VCaP (cell line): Measurements from ENCODE around the gene THSD8.
A peak's percentile ranks its signal among the peaks of the same experiment; 100 is the strongest.
"Not testable (repeated sequence)": the region's sequence is repeated elsewhere in the genome, so short reads cannot be mapped to it uniquely, and the experiment has no call there.

ENCODE experiments used
- H3K27ac ChIP-seq: fragments of 450-650 bp; 2 replicates; pipeline ENCODE4 v1.5.1; 2017
- TF ChIP-seq, protein P1 (sequence below): fragments of 450-650 bp; conservative IDR thresholded peaks from 2 replicates; pipeline ENCODE4 v1.5.1; 2017; ENCODE audit warnings: mild to moderate bottlenecking, moderate library complexity

Gene THSD8

DNA sequence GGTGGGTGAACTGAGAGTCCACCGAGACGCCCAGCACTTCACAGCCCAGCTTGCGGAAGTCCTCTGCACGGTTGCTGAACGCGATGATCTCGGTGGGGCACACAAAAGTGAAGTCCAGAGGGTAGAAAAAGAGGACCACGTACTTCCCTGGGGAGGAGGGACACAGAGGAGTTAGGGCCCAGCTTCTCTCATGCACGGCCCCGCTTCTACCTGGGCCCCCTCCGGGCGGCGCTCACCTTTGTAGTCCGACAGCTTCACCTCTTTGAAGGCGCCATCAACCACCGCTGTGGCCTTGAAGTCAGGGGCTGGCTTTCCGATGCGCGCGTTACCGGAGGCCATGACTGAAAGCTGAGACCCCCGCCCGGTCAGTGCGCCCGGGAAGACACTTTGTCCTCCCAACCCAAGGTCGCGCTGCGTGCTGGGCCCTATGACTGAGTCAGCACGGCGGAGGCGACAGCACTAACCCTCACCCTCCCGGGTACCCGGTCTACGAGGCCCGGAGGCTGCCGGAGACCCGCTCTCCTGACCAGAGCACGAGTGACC lies 875 bp upstream of the THSD8 start:
- TF ChIP-seq, protein P1, sequence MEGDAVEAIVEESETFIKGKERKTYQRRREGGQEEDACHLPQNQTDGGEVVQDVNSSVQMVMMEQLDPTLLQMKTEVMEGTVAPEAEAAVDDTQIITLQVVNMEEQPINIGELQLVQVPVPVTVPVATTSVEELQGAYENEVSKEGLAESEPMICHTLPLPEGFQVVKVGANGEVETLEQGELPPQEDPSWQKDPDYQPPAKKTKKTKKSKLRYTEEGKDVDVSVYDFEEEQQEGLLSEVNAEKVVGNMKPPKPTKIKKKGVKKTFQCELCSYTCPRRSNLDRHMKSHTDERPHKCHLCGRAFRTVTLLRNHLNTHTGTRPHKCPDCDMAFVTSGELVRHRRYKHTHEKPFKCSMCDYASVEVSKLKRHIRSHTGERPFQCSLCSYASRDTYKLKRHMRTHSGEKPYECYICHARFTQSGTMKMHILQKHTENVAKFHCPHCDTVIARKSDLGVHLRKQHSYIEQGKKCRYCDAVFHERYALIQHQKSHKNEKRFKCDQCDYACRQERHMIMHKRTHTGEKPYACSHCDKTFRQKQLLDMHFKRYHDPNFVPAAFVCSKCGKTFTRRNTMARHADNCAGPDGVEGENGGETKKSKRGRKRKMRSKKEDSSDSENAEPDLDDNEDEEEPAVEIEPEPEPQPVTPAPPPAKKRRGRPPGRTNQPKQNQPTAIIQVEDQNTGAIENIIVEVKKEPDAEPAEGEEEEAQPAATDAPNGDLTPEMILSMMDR = no peak
- H3K27ac ChIP-seq = peak overlapping the region; percentile 92

DNA sequence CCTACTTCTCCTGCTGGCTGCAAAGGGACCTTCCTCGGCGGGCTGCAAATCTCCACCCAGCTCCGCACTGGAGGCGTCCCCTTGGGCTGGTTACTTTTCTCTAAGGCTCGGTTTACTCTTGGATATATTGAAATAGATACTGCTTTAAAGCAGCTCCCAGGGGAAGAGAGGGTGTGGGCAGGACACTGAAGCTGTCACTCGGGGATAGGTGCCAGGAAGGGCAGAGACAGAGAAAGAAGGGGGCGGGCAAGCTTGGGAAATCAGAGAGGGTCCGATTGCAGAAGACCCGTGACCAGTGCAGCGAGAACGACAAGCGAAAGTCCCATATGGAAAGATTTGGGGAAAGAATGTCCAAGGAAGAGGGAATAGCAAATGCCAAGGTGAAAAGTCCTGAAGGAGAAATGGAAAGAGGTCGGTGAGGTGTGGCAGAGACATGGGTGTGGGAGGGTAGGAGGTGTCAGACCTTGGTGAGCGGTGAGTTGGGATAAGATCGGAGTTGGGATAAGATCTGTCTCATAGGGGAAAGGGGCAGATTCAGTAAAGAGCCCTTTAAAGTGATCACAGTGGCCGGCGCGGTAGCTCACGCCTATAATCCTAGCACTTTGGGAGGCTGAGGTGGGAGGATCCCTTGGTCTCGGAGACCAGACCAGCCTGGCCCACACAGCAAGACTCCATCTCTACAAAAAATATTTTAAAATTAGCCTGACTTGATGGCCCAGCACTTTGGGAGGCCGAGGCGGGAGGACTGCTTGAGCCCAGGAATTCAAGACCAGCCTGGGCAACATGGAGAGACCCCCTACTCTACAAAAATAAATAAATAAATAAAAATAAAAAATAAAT lies 618 bp downstream of the THSD8 start:
- TF ChIP-seq, protein P1 = no peak
- H3K27ac ChIP-seq = peak overlapping the region; percentile 92

DNA sequence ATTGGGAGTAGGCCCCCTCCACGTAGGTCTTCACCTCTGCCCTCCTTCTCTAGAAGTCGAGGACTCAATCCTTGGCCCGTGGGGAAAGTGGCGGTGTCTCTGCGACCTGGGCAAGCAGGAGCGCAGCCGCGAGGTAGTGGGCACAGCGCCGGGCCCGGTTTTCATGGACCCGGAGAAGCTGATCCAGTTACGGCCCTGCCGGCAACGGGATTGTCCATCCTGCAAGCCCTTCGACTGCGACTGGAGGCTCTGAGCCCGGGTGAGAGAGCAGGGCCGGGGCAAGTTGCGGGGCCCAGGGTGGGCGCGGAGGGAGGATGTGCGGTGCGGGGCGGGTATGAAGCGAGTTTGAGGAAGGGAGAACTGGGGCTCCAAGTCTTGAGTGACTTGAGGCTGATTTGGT lies 2.2 kb downstream of the THSD8 start:
- TF ChIP-seq, protein P1 = no peak
- H3K27ac ChIP-seq = no peak overlapping the region

DNA sequence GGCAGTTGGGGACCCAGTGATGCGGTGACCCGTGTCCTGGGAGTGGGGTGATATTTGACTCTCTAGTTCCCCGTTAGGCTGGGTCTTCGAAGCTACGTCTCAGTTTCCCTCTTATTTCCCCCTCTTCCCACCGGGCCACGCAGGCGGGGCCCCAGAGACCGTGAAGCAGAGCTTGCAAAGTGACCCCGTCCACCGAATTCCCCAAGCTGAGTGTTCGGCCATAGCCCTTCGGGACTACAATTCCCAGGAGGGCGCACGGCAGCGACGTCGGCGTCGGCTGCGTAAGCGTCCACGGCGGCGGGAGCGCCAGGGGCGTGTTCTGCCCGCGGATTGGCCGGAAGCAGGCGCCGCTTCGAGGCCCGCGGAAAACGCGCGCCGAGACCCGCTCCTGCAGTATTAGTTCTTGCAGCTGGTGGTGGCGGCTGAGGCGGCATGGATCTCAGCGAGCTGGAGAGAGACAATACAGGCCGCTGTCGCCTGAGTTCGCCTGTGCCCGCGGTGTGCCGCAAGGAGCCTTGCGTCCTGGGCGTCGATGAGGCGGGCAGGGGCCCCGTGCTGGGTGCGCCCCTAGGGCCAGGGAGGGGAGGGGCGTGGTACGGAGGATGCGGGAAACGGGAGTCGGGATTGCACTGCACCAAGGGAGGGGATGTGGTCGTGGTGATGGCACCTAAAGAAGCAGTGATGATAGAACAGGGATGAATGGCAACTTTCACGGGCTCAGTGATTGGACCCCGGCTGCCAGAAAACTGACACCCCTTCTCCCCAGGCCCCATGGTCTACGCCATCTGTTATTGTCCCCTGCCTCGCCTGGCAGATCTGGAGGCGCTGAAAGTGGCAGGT lies 4.6 kb downstream of the THSD8 start, which contains the start of gene RNASEH2A:
Gene RNASEH2A (plus strand): TSS at position 343 of the 840 bp plus-strand sequence. CDS start 90 bp downstream, at position 433.
- H3K27ac ChIP-seq = peak within 1 kb of the TSS; percentile 68
- TF ChIP-seq, protein P1 = no peak

DNA sequence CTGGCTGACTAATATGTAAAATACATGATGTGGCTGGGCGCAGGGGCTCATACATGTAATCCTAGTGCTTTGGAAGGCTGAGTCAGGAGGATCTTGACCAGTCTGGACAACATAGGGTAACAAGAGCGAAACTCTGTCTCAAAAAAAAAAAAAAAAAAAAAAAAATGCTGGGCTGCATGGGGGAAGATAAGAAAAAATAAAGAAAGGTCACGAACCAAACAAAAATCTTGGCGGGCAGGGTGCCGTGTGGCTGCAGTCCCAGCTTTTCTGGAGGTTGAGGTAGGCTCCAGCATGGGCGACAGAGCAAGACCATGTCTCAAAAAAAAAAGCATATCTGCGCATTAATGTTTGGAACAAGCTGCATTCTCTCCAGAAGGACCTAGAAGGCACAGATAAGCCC lies 13.2 kb downstream of the THSD8 start:
- H3K27ac ChIP-seq = no peak overlapping the region
- TF ChIP-seq, protein P1 = no peak

DNA sequence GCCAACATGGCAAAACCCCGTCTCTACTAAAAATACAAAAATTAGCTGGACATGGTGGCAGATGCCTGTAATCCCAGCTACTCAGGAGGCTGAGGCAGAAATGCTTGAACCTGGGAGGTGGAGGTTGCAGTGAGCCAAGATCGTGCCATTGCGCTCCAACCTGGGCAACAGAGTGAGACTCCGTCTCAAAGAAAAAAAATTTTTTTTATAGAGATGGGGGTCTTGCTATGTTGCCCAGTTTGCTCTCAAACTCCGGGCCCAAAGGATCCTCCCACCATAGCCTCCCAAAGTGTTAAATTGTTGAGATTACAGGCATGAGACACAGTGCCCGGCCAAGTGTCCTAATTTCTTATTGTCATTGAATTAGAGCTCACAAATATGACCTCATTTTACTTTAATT lies 15.3 kb downstream of the THSD8 start:
- not testable (repeated sequence) for H3K27ac ChIP-seq

DNA sequence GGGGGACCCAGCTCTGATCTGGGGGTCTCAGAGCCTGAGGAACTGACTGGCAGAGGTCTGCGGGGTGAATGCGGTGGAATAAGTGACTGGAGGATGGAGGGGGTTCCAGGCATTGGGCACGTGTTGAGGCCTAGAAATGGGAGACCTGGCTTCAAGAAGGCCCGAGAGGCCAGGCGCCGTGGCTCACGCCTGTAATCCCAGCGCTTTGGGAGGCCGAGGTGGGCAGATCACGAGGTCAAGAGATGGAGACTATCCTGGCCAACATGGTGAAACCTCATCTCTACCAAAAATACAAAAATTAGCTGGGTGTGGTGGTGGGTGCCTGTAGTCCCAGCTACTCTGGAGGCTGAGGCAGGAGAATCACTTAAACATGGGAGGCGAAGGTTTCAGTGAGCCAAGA lies 15.9 kb downstream of the THSD8 start:
- not testable (repeated sequence) for H3K27ac ChIP-seq

DNA sequence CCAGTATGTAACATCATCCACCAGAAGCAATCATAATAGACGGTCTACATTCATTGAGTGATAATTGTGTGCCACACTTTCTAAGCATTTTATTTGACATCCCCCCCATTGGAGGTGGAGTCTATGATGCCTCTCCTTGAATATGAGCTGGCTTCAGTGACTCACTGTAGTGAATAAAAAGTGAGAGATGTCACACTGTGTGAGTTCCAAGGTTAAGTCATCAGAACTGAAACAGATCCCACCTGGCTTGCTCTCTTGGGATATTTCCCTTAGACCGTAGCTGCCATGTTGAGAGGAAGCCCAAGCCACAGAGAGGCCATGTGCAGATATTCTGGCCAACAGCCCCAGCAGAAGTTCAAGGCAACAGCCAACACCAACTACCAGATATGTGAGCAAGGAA lies 19.9 kb downstream of the THSD8 start:
- TF ChIP-seq, protein P1 = no peak
- H3K27ac ChIP-seq = no peak overlapping the region
